ENCODE results near the gene COLEC11. TPM values are rescaled to one million over a fixed set of nuclear protein-coding genes. Genes with fewer than 3 reads are reported as not detected.
A peak's percentile ranks its signal among the peaks of the same experiment; 100 is the strongest.

Gene COLEC11
- total and polyA plus RNA-seq, 2 of the 13 experiments (the other 11 are each of a cell fraction or from before 2014, with no cell fraction given): 1.5 to 3.0 TPM

DNA sequence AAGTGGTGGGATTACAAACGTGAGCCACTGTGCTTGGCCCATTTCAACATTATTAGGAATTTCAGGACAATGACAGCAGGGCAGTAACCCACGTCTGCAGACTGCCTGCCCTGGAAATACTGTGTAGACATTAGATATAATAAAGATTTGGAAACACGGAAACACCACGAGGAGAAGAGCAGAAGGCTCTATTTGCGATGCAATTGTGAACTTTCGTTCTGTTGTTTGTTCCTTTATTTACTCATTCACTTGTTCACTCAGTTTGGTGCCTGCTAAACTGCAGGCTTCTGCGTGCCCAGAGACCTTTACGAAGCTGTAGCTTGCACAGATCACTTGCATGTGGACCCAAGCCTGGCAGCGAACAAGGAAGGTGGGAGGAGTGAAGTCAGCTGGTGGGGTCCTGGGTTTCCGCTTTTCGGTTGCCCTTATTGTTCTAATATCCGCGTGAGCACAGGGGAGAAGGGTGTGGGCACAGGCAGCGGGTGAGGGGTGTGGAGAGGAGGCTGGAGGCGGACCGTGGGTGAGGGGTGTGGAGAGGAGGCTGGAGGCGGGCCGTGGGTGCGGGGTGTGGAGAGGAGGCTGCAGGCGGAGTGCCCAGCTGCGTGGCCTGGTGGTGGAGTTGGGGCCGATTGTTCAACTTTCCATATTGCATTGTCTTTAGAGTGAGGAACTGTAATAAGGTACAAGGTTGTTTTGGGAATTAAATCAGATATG lies 3.4 kb downstream of the COLEC11 start (continued):
- TF ChIP-seq ZNF687 (CRISPR knock-in tag; IDR thresholded peaks at IDR 0.05) (peak; percentile 59), DNMT3B (CRISPR knock-in tag; conservative IDR thresholded peaks at IDR 0.05) (no peak), ISL2 (CRISPR knock-in tag; IDR thresholded peaks at IDR 0.05) (no peak), THYN1 (CRISPR knock-in tag; IDR thresholded peaks at IDR 0.05; ENCODE audit: borderline replicate concordance, low read depth) (no peak), MIXL1 (CRISPR knock-in tag; IDR thresholded peaks at IDR 0.05) (no peak), ZNF678 (CRISPR knock-in tag; IDR thresholded peaks at IDR 0.05) (no peak), PRMT3 (CRISPR knock-in tag; IDR thresholded peaks at IDR 0.05; ENCODE audit: borderline replicate concordance, low read depth) (no peak), TAF1 (CRISPR knock-in tag; IDR thresholded peaks at IDR 0.05) (no peak), ELF3 (CRISPR knock-in tag; IDR thresholded peaks at IDR 0.05) (0 out of 2 replicates have a peak, but pooled peaks have one; percentile 27), ZNF615 (CRISPR knock-in tag; IDR thresholded peaks at IDR 0.05; ENCODE audit: borderline replicate concordance) (no peak), CHCHD3 (CRISPR knock-in tag; IDR thresholded peaks at IDR 0.05) (no peak), ZNF567 (CRISPR knock-in tag; IDR thresholded peaks at IDR 0.05; ENCODE audit: borderline replicate concordance) (no peak), ZNF703 (CRISPR knock-in tag; IDR thresholded peaks at IDR 0.05; ENCODE audit: borderline replicate concordance) (no peak), SOX13 (IDR thresholded peaks at IDR 0.05) (no peak), SOX13 (CRISPR knock-in tag; conservative IDR thresholded peaks at IDR 0.05 in 1 of 2, IDR thresholded peaks at IDR 0.05 in 1 of 2) (0 out of 4 replicates have a peak, but pooled peaks of 1 of the 2 experiments have one; percentile 26), ZNF367 (CRISPR knock-in tag; IDR thresholded peaks at IDR 0.05; ENCODE audit: borderline replicate concordance) (no peak), ZNF234 (CRISPR knock-in tag; conservative IDR thresholded peaks at IDR 0.05) (no peak), ZSCAN9 (CRISPR knock-in tag; IDR thresholded peaks at IDR 0.05; ENCODE audit: borderline replicate concordance) (no peak), ZNF713 (CRISPR knock-in tag; IDR thresholded peaks at IDR 0.05) (no peak), HMG20B (CRISPR knock-in tag; conservative IDR thresholded peaks at IDR 0.05) (no peak), ZNF547 (CRISPR knock-in tag; IDR thresholded peaks at IDR 0.05) (no peak), ZNF510 (CRISPR knock-in tag; IDR thresholded peaks at IDR 0.05; ENCODE audit: low read depth) (no peak)
- TF ChIP-seq, protein P1, sequence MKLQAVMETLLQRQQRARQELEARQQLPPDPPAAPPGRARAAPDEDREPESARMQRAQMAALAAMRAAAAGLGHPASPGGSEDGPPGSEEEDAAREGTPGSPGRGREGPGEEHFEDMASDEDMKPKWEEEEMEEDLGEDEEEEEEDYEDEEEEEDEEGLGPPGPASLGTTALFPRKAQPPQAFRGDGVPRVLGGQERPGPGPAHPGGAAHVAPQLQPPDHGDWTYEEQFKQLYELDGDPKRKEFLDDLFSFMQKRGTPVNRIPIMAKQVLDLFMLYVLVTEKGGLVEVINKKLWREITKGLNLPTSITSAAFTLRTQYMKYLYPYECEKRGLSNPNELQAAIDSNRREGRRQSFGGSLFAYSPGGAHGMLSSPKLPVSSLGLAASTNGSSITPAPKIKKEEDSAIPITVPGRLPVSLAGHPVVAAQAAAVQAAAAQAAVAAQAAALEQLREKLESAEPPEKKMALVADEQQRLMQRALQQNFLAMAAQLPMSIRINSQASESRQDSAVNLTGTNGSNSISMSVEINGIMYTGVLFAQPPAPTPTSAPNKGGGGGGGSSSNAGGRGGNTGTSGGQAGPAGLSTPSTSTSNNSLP (IDR thresholded peaks at IDR 0.05; ENCODE audit: low read depth, low read length): no peak
- TF ChIP-seq, protein P2, sequence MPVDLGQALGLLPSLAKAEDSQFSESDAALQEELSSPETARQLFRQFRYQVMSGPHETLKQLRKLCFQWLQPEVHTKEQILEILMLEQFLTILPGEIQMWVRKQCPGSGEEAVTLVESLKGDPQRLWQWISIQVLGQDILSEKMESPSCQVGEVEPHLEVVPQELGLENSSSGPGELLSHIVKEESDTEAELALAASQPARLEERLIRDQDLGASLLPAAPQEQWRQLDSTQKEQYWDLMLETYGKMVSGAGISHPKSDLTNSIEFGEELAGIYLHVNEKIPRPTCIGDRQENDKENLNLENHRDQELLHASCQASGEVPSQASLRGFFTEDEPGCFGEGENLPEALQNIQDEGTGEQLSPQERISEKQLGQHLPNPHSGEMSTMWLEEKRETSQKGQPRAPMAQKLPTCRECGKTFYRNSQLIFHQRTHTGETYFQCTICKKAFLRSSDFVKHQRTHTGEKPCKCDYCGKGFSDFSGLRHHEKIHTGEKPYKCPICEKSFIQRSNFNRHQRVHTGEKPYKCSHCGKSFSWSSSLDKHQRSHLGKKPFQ (CRISPR knock-in tag; IDR thresholded peaks at IDR 0.05; ENCODE audit: insufficient replicate concordance): no peak
